ENCODE measurements around the gene PLD5.

DNA sequence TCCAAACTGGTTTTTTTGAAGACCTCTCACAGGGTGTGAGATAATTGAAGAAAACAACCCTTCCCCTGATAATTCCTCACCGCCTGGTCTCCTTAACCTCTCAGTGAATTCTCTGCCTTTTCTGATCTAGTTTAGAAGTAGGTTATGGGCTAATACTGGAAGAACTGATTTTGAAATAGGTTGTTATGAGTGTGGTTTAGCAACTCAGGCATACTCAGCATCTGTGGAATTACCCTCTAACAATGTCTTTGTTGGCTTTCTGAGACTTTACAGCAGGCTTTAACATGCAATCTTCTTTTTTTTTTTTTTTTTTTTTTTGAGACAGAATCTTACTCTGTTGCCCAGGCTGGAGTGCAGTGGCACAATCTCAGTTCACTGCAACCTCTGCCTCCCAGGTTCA, 10.3 kb upstream of the PLD5 start:
- TF ChIP-seq, protein P1, sequence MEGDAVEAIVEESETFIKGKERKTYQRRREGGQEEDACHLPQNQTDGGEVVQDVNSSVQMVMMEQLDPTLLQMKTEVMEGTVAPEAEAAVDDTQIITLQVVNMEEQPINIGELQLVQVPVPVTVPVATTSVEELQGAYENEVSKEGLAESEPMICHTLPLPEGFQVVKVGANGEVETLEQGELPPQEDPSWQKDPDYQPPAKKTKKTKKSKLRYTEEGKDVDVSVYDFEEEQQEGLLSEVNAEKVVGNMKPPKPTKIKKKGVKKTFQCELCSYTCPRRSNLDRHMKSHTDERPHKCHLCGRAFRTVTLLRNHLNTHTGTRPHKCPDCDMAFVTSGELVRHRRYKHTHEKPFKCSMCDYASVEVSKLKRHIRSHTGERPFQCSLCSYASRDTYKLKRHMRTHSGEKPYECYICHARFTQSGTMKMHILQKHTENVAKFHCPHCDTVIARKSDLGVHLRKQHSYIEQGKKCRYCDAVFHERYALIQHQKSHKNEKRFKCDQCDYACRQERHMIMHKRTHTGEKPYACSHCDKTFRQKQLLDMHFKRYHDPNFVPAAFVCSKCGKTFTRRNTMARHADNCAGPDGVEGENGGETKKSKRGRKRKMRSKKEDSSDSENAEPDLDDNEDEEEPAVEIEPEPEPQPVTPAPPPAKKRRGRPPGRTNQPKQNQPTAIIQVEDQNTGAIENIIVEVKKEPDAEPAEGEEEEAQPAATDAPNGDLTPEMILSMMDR (IDR thresholded peaks at IDR 0.05; ENCODE audit: extremely low read depth in 1 of 2, insufficient read depth in 1 of 2, low read depth in 1 of 2, low read length in 2 of 2) = no peak
- TF ChIP-seq POLR2AphosphoS5 (IDR thresholded peaks at IDR 0.05; ENCODE audit: insufficient read depth, low read depth, low read length) (no peak), POLR2A (IDR thresholded peaks at IDR 0.05; ENCODE audit: low read depth, low read length) (no peak), EZH2 (IDR thresholded peaks at IDR 0.05; ENCODE audit: borderline replicate concordance, low read depth, low read length, severe bottlenecking) (no peak), FOS (IDR thresholded peaks at IDR 0.05; ENCODE audit: borderline replicate concordance, insufficient read depth, low read length) (no peak), MYC (IDR thresholded peaks at IDR 0.05; ENCODE audit: low read depth, low read length) (no peak), GATA2 (IDR thresholded peaks at IDR 0.05; ENCODE audit: insufficient read depth, insufficient read length, low read depth, low read length) (no peak), JUN (IDR thresholded peaks at IDR 0.05; ENCODE audit: borderline replicate concordance, insufficient read depth, insufficient read length, low read depth) (no peak)
- TF ChIP-seq, protein P2, sequence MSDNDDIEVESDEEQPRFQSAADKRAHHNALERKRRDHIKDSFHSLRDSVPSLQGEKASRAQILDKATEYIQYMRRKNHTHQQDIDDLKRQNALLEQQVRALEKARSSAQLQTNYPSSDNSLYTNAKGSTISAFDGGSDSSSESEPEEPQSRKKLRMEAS (IDR thresholded peaks at IDR 0.05; ENCODE audit: insufficient read depth, insufficient read length) = no peak

All from endothelial cell of umbilical vein (primary cell).